KG1 (cell line): ENCODE data around the gene PRKAG1.

Source experiments
- DNase-seq: peaks from one replicate; lab custom pipeline; 2025; lab: John Stamatoyannopoulos, UW

Gene PRKAG1

GRCh38 chr12:48981757-48982157 lies 36.8 kb downstream of the PRKAG1 start:
- DNase-seq, result no peak

GRCh38 chr12:48980953-48981756 lies 37.4 kb downstream of the PRKAG1 start:
- no peak for DNase-seq

GRCh38 chr12:48980389-48980952 lies 38.1 kb downstream of the PRKAG1 start:
- no peak for DNase-seq

- DNase-seq, result no peak
Observed at GRCh38 chr12:48979602-48980388, 38.8 kb downstream of the PRKAG1 start.

GRCh38 chr12:48978741-48979601 lies 39.6 kb downstream of the PRKAG1 start:
- no peak for DNase-seq

- DNase-seq, result no peak
Observed at GRCh38 chr12:48978291-48978740, 40.3 kb downstream of the PRKAG1 start, which contains the start of gene WNT1. TSS of gene WNT1 (plus strand) at chr12:48978322. CDS start at chr12:48978651, 329 bp downstream.

GRCh38 chr12:48977290-48978281 lies 41.0 kb downstream of the PRKAG1 start:
- DNase-seq, result peak; percentile 63

GRCh38 chr12:48973941-48974673 lies 44.5 kb downstream of the PRKAG1 start:
- no peak for DNase-seq

- DNase-seq, result no peak
Observed at GRCh38 chr12:48973531-48973930, 45.0 kb downstream of the PRKAG1 start.

GRCh38 chr12:48972952-48973483 lies 45.6 kb downstream of the PRKAG1 start:
- no peak for DNase-seq

GRCh38 chr12:48972213-48972951 lies 46.2 kb downstream of the PRKAG1 start:
- no peak for DNase-seq

- DNase-seq, result no peak
Observed at GRCh38 chr12:48970702-48971334, 47.8 kb downstream of the PRKAG1 start.

- DNase-seq, result no peak
Observed at GRCh38 chr12:48969833-48970701, 48.5 kb downstream of the PRKAG1 start.

GRCh38 chr12:48969160-48969771 lies 49.3 kb downstream of the PRKAG1 start:
- no peak for DNase-seq

GRCh38 chr12:48968467-48968866 lies 50.1 kb downstream of the PRKAG1 start:
- no peak for DNase-seq

GRCh38 chr12:48967991-48968390 lies 50.6 kb downstream of the PRKAG1 start:
- no peak for DNase-seq
